Subcutaneous abdominal adipose tissue (tissue), 5 donors: ENCODE results near the gene CTF1.
"Not testable (repeated sequence)": the region's sequence is repeated elsewhere in the genome, so short reads cannot be mapped to it uniquely, and the experiment has no call there.

Experiments used
- H3K27ac ChIP-seq: one replicate; pipeline ENCODE4 v1.7.0; 2013; ENCODE audit warnings: low read depth, mild to moderate bottlenecking, inconsistent platforms, low read length, moderate library complexity
- H3K27me3 ChIP-seq, 5 donors: one replicate each; pipeline ENCODE4 v1.7.0; 2013; ENCODE audit warnings: low read length in 5 of 5, inconsistent platforms in 1 of 5; ENCODE audit not compliant: control insufficient read depth in 5 of 5, insufficient read depth in 4 of 5
- H3K36me3 ChIP-seq, 5 donors: one replicate each; pipeline ENCODE4 v1.7.0; 2013; ENCODE audit warnings: low read length in 5 of 5; ENCODE audit not compliant: control insufficient read depth in 5 of 5, insufficient read depth in 5 of 5
- H3K4me1 ChIP-seq, 5 donors: one replicate each; pipeline ENCODE4 v1.7.0; 2013; ENCODE audit warnings: low read length in 5 of 5, mild to moderate bottlenecking in 3 of 5, moderate library complexity in 1 of 5; ENCODE audit not compliant: control insufficient read depth in 5 of 5, insufficient read depth in 5 of 5
- H3K4me3 ChIP-seq, 5 donors: one replicate each; pipeline ENCODE4 v1.7.0; 2013; ENCODE audit warnings: low read length in 5 of 5, low read depth in 1 of 5
- H3K9ac ChIP-seq, 5 donors: one replicate each; pipeline ENCODE4 v1.7.0; 2013; ENCODE audit warnings: low read length in 5 of 5, mild to moderate bottlenecking in 4 of 5, moderate library complexity in 3 of 5
- H3K9me3 ChIP-seq, 5 donors: one replicate each; pipeline ENCODE4 v1.7.0; 2013; ENCODE audit warnings: low read length in 5 of 5; ENCODE audit not compliant: control insufficient read depth in 5 of 5
- donor health status: healthy.
- donor health status: healthy.
- donor health status: healthy.
- donor health status: healthy.
- donor health status: healthy.

Gene CTF1

GRCh38 chr16:30887927-30888326 lies 8.5 kb upstream of the CTF1 start:
- peaks cover 0 to 55% (median 32%) of the 10 kb centered on the region in 5 donors for H3K36me3 ChIP-seq
- no peak overlapping the region for H3K27ac ChIP-seq
- H3K4me3 ChIP-seq, result no peak overlapping the region

GRCh38 chr16:30888856-30889499 lies 7.4 kb upstream of the CTF1 start:
- Histone ChIP-seq H3K27me3 (no peaks in the 10 kb centered on the region), H3K4me3 (no peak overlapping the region), H3K9me3 (no peaks in the 10 kb centered on the region), H3K9ac (peak overlapping the region in 2 of 5 donors; percentile 20 to 41), H3K4me1 (peaks cover 2 to 15% (median 14%) of the 10 kb centered on the region in 5 donors), H3K36me3 (peaks cover 0 to 54% (median 32%) of the 10 kb centered on the region in 5 donors), H3K27ac (no peak overlapping the region)

More at GRCh38 chr16:30887927-30888326, 8.5 kb upstream of the CTF1 start:
- no peaks in the 10 kb centered on the region for H3K9me3 ChIP-seq
- H3K4me1 ChIP-seq, result peaks cover 1 to 7% (median 7%) of the 10 kb centered on the region in 5 donors
- no peak overlapping the region for H3K9ac ChIP-seq
- no peaks in the 10 kb centered on the region for H3K27me3 ChIP-seq

- no peak overlapping the region for H3K27ac ChIP-seq
- H3K9me3 ChIP-seq, result no peaks in the 10 kb centered on the region
- H3K27me3 ChIP-seq, result no peaks in the 10 kb centered on the region
- peaks cover 0 to 52% (median 32%) of the 10 kb centered on the region in 5 donors for H3K36me3 ChIP-seq
- no peak overlapping the region for H3K4me3 ChIP-seq
- no peak overlapping the region for H3K9ac ChIP-seq
- peaks cover 2 to 22% (median 20%) of the 10 kb centered on the region in 5 donors for H3K4me1 ChIP-seq
Measured at GRCh38 chr16:30889721-30890120, 6.7 kb upstream of the CTF1 start.

GRCh38 chr16:30891043-30891823 lies 5.2 kb upstream of the CTF1 start:
- H3K9ac ChIP-seq, H3K27me3 ChIP-seq, H3K9me3 ChIP-seq, H3K27ac ChIP-seq, H3K4me3 ChIP-seq: not testable (repeated sequence)
- Histone ChIP-seq H3K4me1 (peaks cover 2 to 37% (median 35%) of the 10 kb centered on the region in 5 donors), H3K36me3 (peaks cover 0 to 39% (median 21%) of the 10 kb centered on the region in 5 donors)

- peak overlapping the region; percentile 62 to 98 (median 95) for H3K4me3 ChIP-seq
Measured at GRCh38 chr16:30892670-30893416, 3.6 kb upstream of the CTF1 start.

GRCh38 chr16:30893417-30893743 lies 3.0 kb upstream of the CTF1 start:
- Histone ChIP-seq H3K36me3 (peaks cover 0 to 24% (median 11%) of the 10 kb centered on the region in 5 donors), H3K9ac (peak overlapping the region; percentile 81 to 100 (median 97)), H3K27me3 (no peaks in the 10 kb centered on the region), H3K4me1 (peaks cover 2 to 48% (median 44%) of the 10 kb centered on the region in 5 donors), H3K9me3 (no peaks in the 10 kb centered on the region), H3K27ac (peak overlapping the region; percentile 62), H3K4me3 (peak overlapping the region; percentile 62 to 98 (median 95))

More at GRCh38 chr16:30892670-30893416, 3.6 kb upstream of the CTF1 start:
- no peaks in the 10 kb centered on the region for H3K27me3 ChIP-seq
- H3K9ac ChIP-seq, result peak overlapping the region; percentile 81 to 100 (median 97)
- no peaks in the 10 kb centered on the region for H3K9me3 ChIP-seq
- peaks cover 2 to 48% (median 44%) of the 10 kb centered on the region in 5 donors for H3K4me1 ChIP-seq
- peaks cover 0 to 27% (median 12%) of the 10 kb centered on the region in 5 donors for H3K36me3 ChIP-seq
- H3K27ac ChIP-seq, result peak overlapping the region; percentile 62

GRCh38 chr16:30893744-30894539 lies 2.5 kb upstream of the CTF1 start, which contains the start of gene BCL7C:
TSS of gene BCL7C (minus strand) at chr16:30894077. CDS start at chr16:30893944, 133 bp downstream.
- peaks cover 2 to 48% (median 44%) of the 10 kb centered on the region in 5 donors for H3K4me1 ChIP-seq
- H3K36me3 ChIP-seq, result peaks cover 0 to 19% (median 7%) of the 10 kb centered on the region in 5 donors
- peak within 1 kb of the TSS; percentile 81 to 100 (median 97) for H3K9ac ChIP-seq
- H3K27me3 ChIP-seq, result no peaks in the 10 kb centered on the region
- H3K27ac ChIP-seq, result peak within 1 kb of the TSS; percentile 89
- H3K4me3 ChIP-seq, result peak within 1 kb of the TSS; percentile 62 to 98 (median 95)
- H3K9me3 ChIP-seq, result no peaks in the 10 kb centered on the region

GRCh38 chr16:30894540-30895368 lies 1.7 kb upstream of the CTF1 start:
- Histone ChIP-seq H3K27me3 (no peaks in the 10 kb centered on the region), H3K9me3 (no peaks in the 10 kb centered on the region), H3K4me3 (peak overlapping the region; percentile 56 to 72 (median 67)), H3K9ac (peak overlapping the region in 4 of 5 donors; percentile 31 to 77 (median 65)), H3K4me1 (peaks cover 2 to 48% (median 44%) of the 10 kb centered on the region in 5 donors), H3K27ac (peak overlapping the region; percentile 89), H3K36me3 (peaks cover 0 to 14% (median 3%) of the 10 kb centered on the region in 5 donors)
